CD1c-positive myeloid dendritic cell (primary cell): ENCODE measurements around the gene POM121L12.

Experiments
- DNase-seq: peaks from one replicate; pipeline ENCODE4 v3.0.0-alpha.2; 2016; ENCODE audit errors: extremely low spot score

Gene POM121L12

DNA sequence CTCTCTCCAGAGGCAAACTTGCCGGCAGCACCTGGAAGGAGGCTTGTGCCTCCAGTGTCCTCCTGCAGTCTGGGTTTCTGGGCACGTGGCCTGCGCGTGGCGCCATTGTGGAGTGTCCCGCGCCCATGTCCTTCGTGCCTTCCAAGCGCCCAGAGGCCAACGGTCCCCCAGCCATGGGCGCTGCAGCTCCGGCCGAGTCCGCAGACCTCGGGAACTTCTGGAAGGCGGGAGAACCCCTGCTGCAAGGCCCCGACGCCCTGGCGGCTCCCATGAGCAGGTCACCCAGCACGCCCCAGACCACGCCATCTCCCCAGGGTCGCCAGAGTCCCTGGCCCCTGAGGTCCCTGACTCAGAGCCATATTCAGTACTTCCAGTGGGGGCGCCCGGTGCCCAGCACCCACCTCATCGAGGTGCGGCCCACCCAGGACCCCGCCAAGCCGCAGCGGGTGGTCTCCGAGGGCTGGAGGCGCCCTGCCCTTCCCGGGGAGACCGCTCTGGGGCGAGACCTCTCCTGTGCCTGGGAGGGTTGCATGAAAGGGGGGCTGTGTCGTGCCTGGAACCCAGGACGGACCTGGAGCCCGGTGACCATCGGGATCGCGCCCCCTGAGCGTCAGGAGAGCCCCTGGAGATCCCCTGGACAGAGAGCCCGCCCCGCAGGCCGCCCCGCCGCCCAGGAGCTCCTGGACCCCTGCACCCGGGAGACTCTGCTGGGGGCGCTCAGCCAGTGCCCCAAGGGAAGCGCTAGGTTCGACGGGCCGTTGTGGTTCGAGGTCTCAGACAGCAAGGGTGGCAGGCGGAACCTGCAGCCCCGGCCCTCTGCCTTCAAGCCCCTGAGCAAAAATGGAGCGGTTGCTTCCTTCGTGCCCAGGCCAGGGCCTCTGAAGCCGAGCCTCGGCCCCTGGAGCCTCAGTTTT, at the start of gene POM121L12:
Gene POM121L12 (plus strand): TSS at position 135 of the 914 bp plus-strand sequence. CDS start 39 bp downstream, at position 174.
- DNase-seq: no peak

DNA sequence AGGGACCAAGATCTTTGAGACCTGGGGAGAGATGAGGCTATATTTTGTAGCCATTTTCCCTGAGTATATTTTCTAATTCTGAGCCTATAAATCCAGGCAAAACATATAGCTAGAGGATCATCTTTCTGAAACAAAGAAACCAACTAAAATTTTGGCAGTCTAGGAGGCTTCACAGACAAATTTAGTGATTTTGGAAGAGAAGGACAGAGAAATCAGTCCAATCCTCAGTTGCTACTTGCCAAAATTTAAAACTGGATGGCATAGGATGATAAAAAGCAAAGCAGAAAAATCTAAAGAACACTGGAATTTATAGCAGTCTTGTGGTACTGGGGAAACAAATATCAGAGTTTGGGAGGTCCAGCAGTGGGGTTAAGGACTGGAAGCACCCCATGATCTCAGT, 43.4 kb upstream of the POM121L12 start:
- no peak for DNase-seq

DNA sequence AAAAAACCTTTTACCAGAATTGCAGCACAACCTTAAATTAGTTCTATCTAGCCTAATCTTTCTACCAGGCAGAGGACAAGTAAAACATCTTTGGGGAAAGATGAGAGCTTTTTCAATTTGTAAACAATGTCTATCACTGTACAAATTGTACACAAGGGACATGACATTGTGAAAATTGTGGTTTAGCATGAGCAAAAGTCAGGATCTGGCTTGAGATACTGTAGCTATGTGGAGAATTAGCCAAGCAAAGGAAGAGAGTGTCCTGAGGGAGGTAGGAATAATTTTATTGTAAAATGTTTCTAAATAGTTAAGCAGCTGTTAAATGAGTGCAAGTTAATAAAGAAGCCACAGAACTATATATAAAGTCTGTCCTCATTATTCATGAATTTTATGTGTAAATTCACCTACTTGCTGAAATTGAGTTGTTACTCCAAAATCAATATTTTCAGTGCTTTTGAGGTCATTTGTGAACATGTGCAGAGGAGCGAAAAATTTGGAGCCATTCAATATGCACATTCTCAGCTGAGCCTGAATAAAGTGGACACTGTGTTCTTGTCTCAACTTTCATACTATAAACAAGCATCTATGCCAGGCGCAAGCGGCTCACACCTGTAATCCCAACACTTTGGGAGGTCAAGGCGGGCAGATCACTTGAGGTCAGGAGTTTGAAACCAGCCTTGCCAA, 42.8 kb upstream of the POM121L12 start:
- no peak for DNase-seq

DNA sequence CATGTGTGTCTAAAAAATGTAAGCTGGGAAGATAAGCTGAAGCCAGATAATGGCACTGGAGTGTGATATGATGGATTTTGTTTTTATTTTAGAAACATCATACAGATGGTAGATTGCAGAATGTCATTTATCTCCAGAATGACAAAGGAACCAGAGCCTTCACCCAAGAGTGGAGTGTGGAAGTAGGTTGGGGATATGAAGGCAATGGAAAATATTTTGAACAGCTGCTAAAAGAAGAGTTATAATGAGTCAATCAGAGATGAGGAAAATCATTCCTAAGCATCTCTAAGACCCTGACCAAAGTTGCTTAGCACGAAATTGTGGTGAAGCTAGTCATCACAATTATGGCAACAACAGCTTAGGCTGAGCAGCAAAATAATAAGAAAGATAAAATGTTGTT, 39.8 kb upstream of the POM121L12 start:
- no peak for DNase-seq

DNA sequence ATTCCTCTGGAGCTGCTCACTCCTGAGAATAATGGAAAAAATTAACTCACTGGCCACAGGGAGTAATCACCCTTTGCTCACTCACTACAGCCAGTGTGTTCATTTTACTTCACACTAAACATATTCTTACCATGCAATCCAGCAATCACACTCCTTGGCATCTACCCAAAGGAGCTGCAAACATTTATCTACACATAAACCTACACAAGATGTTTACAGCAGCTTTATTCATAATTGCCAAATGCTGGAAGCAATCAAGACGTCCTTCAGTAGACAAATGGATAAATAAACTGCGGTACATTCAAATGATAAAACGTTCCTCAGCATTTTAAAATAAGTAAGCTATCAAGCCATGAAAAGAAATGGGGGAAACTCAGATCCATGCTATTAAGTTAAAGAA, 34.2 kb upstream of the POM121L12 start:
- no peak for DNase-seq

DNA sequence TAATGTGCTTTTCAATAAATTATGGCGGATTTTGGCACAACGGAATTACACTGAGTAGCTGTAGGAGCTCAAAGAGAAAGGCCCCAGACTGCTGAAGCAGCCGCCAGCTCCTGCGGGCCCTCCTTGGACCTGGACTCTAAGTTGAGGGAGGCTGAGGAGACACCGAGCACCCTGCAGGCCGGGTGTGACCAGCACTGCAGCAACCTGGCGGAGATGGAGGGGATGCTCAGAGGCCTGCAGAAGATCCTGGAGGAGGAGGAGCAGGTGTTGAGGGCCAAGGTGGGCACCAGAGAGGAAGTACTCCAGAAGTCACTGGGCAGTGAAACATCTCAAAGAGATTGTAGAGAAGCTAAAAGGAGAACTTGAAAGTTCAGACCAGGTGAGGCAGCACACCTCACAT, 33.0 kb upstream of the POM121L12 start:
- no peak for DNase-seq

DNA sequence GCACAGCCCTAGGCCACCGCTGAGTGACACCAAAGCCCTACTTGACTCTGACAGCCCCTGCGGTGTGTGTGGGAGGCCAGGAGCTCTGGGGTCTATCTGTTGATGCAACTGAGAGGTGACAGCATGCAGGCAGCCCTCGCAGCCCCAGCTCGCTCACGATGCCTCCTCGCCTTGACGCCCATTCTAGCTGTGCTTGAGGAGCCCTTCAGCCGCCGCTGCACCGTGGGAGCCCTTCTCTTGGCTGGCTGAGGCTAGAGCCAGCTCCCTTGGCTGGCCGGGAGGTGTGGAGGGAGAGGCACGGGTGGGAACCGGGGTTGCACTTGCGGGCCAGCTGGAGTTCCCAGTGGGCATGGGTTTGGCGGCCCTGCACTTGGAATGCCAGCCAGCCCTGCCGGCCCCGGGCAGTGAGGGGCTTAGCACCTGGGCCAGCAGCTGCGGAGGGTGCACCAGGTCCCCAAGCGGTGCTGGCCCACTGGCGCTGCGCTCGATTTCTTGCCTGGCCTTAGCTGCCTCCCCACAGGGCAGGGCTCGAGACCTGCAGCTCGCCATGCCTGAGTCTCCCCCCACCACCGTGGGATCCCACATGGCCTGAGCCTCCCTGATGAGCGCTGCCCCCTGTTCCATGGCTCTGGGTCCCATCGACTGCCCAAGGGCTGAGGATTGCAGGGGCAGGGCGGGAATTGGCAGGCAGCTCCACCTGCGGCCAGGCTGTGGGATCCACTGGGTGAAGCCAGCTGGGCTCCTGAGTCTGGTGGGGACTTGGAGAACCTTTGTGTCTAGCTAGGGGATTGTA, 31.6 kb upstream of the POM121L12 start:
- no peak for DNase-seq

DNA sequence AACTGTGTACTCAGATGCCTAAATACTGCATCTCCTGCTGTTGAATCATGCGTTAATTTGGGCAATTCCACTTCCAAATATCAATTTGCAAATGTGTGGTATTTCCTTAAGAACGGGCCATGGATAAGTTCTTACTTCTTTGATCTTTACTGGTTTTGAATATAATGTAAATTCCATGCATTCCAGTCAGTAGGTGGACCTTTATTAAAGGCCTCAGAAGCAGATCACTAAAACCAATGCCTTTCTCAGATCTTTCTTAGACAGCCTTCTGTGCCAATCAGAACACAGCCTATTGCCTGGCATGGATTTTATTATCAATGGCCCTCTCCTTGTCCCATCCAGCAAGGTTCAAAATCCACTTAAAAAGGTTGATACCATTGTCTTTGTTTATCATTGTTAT, 21.5 kb upstream of the POM121L12 start:
- no peak for DNase-seq

DNA sequence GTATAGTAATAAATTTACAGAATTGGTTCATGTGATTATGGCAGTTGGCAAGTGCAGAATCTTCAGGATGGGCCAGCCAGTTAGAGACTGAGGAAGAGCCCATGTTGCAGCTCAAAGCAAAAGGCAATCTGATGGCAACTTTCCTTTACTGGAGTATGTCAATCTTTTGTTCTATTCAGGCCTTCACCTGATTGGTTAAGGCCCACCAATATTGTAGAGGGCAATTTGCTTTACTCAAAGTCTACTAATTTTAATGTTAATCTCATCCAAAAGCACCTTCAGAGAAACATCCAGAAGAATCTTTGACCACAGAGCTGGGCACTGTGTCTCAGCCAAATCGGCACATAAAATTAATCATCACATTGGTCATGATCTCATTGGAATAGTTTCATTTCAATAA, 20.0 kb upstream of the POM121L12 start:
- DNase-seq: no peak

DNA sequence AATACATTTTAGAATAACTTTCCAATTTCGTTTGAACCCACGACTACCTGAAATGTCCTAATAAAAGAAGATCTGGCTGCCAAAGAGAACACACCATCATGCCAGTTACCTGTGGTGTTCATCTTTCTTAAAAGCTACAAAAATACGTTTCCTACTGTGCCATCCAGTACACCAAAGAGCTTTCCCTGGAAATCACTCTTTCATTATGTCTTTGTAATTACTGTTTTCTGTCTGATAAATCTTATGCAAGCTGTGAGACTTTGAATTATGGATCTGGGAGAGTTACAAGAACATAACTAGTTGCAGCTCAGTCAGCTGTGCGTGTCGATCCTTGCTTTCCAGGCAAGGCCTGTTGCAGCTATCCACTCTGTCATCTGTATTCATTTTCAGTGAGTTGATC, 12.5 kb upstream of the POM121L12 start:
- DNase-seq: no peak

DNA sequence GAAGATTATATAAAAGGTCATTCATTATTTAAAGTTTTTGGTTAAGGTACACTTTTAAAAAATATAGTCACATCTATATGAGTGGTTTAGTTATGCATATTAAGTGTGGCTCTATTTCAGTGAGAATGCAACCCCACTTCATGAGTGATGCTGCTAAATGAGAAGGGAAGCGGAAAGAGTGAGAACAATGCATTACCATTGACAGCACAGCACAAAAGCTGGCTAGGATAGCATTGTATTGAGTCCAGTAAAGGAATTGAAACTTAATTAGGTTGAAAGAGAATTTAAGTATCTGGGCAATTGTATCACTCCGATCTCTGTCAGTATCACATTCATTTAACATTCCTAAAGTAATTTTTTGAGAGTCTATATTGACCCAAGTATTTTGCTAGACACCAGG, 13.2 kb downstream of the POM121L12 start:
- no peak for DNase-seq

DNA sequence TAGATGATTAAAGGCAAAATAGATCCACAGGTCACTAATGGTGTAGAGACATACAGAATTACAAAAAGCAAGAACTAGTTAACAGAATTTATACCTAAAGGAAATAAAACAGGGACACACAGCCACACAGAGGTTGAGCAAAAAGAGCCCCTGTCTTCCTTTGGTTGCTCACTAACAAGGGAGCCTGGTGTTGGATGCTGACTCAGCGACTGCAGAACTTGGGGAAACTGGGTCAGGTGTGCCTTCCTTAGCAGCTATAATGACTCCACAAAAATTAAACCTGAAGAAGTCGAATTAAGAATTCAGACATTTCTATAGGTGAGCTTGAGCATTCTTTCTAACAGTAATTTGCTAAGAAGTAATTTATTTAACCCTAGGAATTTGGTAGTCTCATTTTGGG, 15.0 kb downstream of the POM121L12 start:
- DNase-seq: no peak

DNA sequence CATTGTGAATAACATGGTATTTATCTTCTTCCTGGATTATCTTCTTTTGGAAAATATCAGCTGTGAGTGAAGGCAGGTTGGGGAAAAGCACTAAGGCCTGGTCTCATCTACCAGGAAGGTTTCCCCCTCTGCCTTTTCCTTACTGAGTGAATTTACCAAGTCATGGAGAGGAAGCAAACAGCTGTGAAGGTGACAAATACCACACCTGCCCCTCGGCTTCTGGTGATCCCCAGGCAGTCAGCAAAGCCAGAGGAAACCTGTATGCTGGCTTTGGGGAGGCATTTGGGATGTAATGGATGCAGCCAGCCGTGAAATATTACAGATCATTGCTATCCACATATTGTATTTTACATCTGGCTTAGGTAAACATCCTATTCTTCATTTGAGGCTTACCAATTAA, 24.2 kb downstream of the POM121L12 start:
- DNase-seq: no peak

DNA sequence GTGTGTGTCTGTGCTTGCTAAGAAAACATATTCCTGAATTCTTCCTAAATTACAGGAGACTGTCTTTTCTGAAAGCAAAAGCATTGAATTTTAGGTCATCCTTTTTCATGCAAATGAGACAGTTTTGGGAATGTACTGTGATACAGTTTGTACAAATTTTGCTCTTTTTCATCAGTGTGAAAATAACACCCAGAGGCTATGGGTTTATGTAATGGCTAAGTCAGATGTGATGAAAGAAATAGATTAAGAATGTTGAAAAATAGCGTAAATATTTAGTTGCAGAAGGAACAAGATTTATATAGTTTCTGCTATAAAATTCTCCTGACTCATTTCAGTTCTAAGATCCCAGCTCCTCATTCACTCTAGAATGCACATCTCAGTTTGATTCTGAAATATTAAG, 24.6 kb downstream of the POM121L12 start:
- DNase-seq: no peak

DNA sequence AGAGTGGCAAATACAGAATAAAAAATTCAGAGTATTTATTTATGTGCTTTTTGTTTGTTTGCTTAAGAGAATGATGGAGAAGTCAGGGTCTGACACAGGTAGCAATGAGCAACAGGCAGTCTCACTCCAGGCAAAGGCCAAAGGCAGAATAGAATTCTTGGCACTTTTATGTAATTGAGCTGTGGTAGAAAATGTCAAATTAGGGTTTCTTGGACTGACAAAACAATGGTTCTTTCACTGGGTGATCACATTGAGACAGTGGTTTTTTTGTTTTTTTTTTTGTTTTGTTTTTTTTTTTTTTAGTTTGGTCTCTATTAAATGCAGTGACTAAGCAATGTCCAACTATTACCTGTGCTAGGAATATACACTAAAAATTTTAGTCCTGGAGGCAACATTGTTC, 27.4 kb downstream of the POM121L12 start:
- no peak for DNase-seq

DNA sequence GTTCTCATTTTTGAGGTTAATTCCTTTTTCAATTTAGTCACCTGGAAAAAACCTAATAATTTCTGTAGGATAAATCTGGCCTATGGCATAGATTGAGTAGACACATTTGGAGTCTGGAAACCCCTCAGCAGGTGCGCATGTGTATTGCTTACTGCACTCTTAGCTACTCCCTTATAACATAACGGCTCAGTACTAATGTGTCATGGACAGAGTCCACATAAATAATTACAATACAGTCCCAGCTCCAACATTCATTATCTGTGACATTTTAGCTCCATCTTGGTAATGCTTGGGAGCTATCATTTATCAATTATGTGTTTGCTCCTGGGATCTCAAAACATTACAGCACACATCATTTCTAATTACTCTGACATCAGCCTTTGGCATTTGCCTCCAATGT, 33.2 kb downstream of the POM121L12 start:
- no peak for DNase-seq

DNA sequence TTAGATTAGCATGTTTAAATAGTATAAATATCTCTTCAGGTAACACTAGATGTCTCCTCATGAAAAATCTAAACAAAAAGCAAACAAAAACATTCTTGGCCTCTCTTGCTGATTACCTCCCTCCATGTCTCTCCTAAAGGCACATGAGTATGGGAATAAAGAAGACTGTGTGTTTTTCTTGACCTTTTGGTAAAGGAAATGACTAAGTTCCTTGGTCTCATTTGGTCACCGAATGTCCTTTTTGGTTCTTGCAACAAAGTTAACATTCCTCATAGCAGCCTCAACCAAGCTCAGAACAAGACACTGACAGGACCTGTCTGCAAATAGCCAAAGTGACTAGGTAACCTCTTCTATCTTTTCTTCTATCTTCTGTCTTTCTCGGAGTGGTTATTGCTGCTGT, 35.5 kb downstream of the POM121L12 start:
- no peak for DNase-seq
